SW 1271 (cell line): Measurements from ENCODE around the gene CHD3.
"Not testable (repeated sequence)": the region's sequence is repeated elsewhere in the genome, so short reads cannot be mapped to it uniquely, and the experiment has no call there.

ENCODE experiments used
- DNase-seq, 2 experiments: peaks; one replicate each; lab custom pipeline; 2025; lab: John Stamatoyannopoulos, UW

The CHD3 gene

GRCh38 chr17:7931709-7932482 lies 43.3 kb downstream of the CHD3 start, which contains the start of the genes CNTROB and TRAPPC1:
Gene CNTROB, plus strand, starts transcription at chr17:7932206. Its CDS starts 874 bp downstream, at chr17:7933080.
Gene TRAPPC1, minus strand, starts transcription at chr17:7931946. Its CDS starts 117 bp downstream, at chr17:7931829.
- peak; percentile 95 to 98 for DNase-seq

- peak in 1 of 2 experiments; percentile 41 for DNase-seq
These were observed 43.9 kb downstream of the CHD3 start for GRCh38 chr17:7932483-7932891.

- peak in 1 of 2 experiments; percentile 39 for DNase-seq
These were observed 44.4 kb downstream of the CHD3 start for GRCh38 chr17:7932949-7933348.

GRCh38 chr17:7935859-7936258 lies 47.3 kb downstream of the CHD3 start:
- DNase-seq, result no peak

- DNase-seq, result no peak
These were observed 51.4 kb downstream of the CHD3 start for GRCh38 chr17:7940034-7940433.

- no peak for DNase-seq
These were observed 52.2 kb downstream of the CHD3 start for GRCh38 chr17:7940743-7941142.

GRCh38 chr17:7943291-7943690 lies 54.7 kb downstream of the CHD3 start:
- no peak for DNase-seq

- DNase-seq, result no peak
These were observed 55.7 kb downstream of the CHD3 start for GRCh38 chr17:7944326-7944725.

- DNase-seq, result no peak
These were observed 57.1 kb downstream of the CHD3 start for GRCh38 chr17:7945651-7946050.

GRCh38 chr17:7946441-7946840 lies 57.9 kb downstream of the CHD3 start:
- DNase-seq, result no peak

- no peak for DNase-seq
These were observed 59.1 kb downstream of the CHD3 start for GRCh38 chr17:7947651-7948050.

GRCh38 chr17:7950578-7950977 lies 62.0 kb downstream of the CHD3 start:
- no peak for DNase-seq

GRCh38 chr17:7951143-7951792 lies 62.7 kb downstream of the CHD3 start:
- DNase-seq, result no peak

GRCh38 chr17:7953266-7953665 lies 64.7 kb downstream of the CHD3 start:
- DNase-seq, result not testable (repeated sequence)

- DNase-seq, result no peak
These were observed 67.0 kb downstream of the CHD3 start for GRCh38 chr17:7955414-7956227.

- no peak for DNase-seq
These were observed 67.8 kb downstream of the CHD3 start for GRCh38 chr17:7956228-7956965.

GRCh38 chr17:7959503-7960253 lies 71.1 kb downstream of the CHD3 start:
- DNase-seq, result no peak

- DNase-seq, result no peak
These were observed 72.8 kb downstream of the CHD3 start for GRCh38 chr17:7961421-7961820.
